ENCODE data around the gene RBM15B. TPM values are rescaled to one million over a fixed set of nuclear protein-coding genes. Genes with fewer than 3 reads are reported as not detected.
"Not testable (repeated sequence)": the region's sequence is repeated elsewhere in the genome, so short reads cannot be mapped to it uniquely, and the experiment has no call there.

RBM15B gene
- total RNA-seq, 1 donor from 2014 or later, result 24.3 TPM

DNA sequence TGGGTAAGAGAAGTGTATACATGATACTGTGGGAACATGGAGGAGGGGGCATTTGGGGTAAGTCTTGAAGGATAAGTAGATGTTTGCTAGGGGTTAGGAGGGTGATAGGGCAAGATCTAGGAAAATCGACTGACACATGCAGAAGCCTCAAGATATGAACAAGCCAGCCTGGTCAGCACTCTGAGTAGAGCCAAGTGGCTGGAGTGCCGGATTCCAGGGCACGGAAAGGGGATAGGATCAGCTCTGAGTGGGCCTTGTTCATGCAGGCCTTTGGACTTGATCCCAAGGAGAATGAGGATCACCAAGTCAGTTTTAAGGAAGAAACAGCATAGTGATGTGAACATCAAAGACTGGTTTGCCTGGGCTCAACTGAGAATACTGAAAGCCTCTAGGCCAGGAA, 30.3 kb upstream of the RBM15B start:
- H3K36me3 ChIP-seq, result no peaks in the 10 kb centered on the region
- H3K9me3 ChIP-seq, result no peaks in the 10 kb centered on the region
- no peaks in the 10 kb centered on the region for H3K27me3 ChIP-seq (ENCODE audit: low read depth)
- H3K4me1 ChIP-seq, result no peaks in the 10 kb centered on the region
- H3K4me3 ChIP-seq, result no peak overlapping the region
- ATAC-seq, result peak in 1 of 2 donors; percentile 10
- DNase-seq, result no peak
- intact Hi-C loops (cut with DNase I), result no loop called here
- TF ChIP-seq, protein P1, sequence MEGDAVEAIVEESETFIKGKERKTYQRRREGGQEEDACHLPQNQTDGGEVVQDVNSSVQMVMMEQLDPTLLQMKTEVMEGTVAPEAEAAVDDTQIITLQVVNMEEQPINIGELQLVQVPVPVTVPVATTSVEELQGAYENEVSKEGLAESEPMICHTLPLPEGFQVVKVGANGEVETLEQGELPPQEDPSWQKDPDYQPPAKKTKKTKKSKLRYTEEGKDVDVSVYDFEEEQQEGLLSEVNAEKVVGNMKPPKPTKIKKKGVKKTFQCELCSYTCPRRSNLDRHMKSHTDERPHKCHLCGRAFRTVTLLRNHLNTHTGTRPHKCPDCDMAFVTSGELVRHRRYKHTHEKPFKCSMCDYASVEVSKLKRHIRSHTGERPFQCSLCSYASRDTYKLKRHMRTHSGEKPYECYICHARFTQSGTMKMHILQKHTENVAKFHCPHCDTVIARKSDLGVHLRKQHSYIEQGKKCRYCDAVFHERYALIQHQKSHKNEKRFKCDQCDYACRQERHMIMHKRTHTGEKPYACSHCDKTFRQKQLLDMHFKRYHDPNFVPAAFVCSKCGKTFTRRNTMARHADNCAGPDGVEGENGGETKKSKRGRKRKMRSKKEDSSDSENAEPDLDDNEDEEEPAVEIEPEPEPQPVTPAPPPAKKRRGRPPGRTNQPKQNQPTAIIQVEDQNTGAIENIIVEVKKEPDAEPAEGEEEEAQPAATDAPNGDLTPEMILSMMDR (IDR thresholded peaks at IDR 0.05), result no peak
- no peak overlapping the region for H3K27ac ChIP-seq

DNA sequence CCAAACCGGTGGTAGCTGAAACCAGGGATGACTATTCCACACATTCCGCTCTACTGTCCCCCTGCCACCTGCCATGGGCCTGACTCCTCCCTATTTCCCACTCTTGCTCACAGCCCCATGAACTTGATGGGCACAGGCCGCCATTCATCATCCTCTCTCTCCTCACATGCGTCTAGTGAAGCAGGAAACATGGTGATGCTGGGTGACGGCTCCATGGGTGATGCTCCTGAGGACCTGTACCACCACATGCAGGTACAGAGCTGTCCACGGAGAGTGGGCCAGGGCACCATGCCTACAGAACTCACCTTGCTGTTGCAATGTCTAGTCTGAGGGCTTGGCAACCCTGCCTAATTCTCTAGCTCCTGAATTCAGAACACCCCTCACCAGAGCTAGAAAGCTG, 29.3 kb upstream of the RBM15B start:
- TF ChIP-seq, protein P1 (IDR thresholded peaks at IDR 0.05), result no peak
- ATAC-seq, result no peak
- intact Hi-C loops (cut with DNase I), result no loop called here
- no peak overlapping the region for H3K27ac ChIP-seq
- H3K9me3 ChIP-seq, result no peaks in the 10 kb centered on the region
- H3K27me3 ChIP-seq (ENCODE audit: low read depth), result no peaks in the 10 kb centered on the region
- no peak overlapping the region for H3K4me3 ChIP-seq
- DNase-seq, result no peak
- H3K36me3 ChIP-seq, result no peaks in the 10 kb centered on the region
- no peaks in the 10 kb centered on the region for H3K4me1 ChIP-seq

DNA sequence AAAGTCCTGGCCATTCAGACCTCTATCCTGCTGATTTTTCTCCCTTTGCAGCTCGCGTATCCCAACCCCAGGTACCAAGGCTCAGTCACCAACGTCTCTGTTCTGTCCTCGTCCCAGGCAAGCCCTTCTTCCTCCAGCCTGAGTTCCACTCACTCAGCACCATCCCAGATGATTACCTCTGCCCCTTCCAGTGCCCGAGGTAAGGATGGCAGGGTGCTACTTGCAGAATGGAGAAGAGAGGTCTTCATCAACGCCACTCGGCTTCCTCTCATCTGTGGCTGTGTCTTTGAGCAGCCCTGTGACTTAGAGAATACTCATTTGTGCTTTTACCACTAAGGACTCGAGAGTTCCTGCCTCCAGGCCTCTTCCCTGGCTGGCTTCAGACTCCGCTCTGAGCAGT, 28.6 kb upstream of the RBM15B start:
- H3K27me3 ChIP-seq (ENCODE audit: low read depth), result no peaks in the 10 kb centered on the region
- H3K27ac ChIP-seq, result no peak overlapping the region
- TF ChIP-seq, protein P1 (IDR thresholded peaks at IDR 0.05), result no peak
- DNase-seq (no peak), ATAC-seq (no peak)
- no peaks in the 10 kb centered on the region for H3K9me3 ChIP-seq
- H3K36me3 ChIP-seq, result no peaks in the 10 kb centered on the region
- intact Hi-C loops (cut with DNase I), result no loop called here
- H3K4me3 ChIP-seq, result no peak overlapping the region
- no peaks in the 10 kb centered on the region for H3K4me1 ChIP-seq

DNA sequence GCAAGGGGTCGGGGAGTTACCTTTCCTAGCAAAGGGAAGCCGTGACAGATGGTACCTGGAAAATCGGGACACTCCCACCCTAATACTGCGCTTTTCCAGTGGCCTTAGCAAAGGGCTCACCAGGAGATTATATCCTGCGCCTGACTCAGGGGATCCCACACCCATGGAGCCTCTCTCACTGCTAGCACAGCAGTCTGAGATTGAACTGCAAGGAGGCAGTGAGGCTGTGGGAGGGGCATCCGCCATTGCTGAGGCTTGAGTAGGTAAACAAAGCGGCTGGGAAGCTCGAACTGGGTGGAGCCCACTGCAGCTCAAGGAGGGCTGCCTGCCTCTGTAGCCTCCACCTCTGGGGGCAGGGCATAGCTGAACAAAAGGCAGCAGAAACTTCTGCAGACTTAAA, 22.8 kb upstream of the RBM15B start:
- H3K9me3 ChIP-seq; H3K27ac ChIP-seq; H3K4me1 ChIP-seq; DNase-seq; H3K36me3 ChIP-seq; ATAC-seq; intact Hi-C loops (cut with DNase I); H3K4me3 ChIP-seq; H3K27me3 ChIP-seq (ENCODE audit: low read depth): not testable (repeated sequence)

DNA sequence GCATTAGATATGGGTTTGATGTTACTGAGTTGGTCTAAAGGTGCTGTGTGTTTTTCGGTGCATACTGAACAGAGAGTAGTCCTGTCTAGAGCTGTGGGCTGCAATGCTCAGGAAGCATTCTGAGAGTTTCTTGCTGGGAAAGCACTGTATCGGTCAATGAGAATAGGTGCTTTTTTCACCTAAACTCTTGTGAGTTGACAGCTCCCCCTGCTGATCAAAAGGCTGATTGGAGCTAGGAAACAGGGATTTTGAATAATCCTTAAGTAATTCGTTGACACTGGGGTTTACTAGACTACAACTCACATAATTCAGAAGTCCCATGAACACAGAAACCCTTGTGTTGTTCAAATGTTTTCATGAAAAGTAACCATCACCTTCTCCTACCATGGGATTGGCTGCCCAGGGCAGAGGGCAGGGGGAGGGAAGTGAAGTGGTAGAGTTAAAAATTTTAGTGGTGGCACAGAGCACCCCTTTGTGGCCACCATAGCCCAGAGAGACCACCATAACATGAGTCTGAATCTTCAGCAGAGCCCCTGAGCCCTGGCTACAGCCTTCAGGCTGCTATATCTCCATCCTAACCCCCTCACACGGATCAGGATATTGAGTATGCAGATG, 19.0 kb upstream of the RBM15B start:
- no peak overlapping the region for H3K27ac ChIP-seq
- no peaks in the 10 kb centered on the region for H3K36me3 ChIP-seq
- DNase-seq, result no peak
- peaks cover 8% of the 10 kb centered on the region for H3K27me3 ChIP-seq (ENCODE audit: low read depth)
- intact Hi-C loops (cut with DNase I), result no loop called here
- no peak overlapping the region for H3K4me3 ChIP-seq
- H3K9me3 ChIP-seq, result no peaks in the 10 kb centered on the region
- peak; percentile 51 to 59 for ATAC-seq
- no peaks in the 10 kb centered on the region for H3K4me1 ChIP-seq
- TF ChIP-seq, protein P1 (IDR thresholded peaks at IDR 0.05), result peak; percentile 63

DNA sequence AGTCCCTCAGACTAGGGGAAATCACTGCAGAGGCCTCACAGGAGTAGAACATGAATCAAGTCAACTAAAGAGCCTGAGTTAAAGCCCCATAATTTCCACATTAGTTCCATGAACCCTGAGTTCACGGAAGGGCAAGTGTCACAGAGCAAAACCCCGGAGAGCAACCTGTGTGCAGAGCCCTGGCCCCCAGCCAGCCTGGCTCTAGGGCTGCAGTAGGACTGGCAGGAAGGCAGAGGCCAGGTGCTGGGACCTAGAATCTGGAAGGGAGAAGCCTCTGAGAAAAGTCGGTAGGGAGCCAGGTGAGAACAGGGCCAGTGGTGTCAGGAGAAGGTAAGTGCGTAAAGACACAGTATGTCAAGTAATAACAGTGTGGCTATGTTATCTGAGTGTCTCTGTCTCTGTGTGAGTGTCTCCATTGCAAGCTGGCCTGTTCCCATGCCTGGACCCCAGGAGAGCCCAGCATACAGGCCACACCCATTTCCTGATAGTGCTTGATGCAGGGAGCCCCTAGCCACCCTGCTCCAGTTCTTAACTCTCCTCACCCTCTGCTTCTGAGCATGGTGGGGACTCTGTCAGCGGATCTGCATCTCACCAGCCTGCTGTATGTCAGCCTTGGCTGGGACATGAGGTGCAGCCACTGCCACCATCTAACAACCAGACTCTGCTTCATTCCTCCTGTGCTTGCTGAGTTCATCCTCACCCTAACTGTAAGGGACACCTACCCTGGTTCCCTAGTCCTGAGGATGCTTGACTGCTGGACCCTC, 17.2 kb upstream of the RBM15B start:
- TF ChIP-seq, protein P1 (IDR thresholded peaks at IDR 0.05), result no peak
- Histone ChIP-seq H3K36me3 (no peaks in the 10 kb centered on the region), H3K27me3 (ENCODE audit: low read depth) (peaks cover 8% of the 10 kb centered on the region), H3K27ac (no peak overlapping the region), H3K4me1 (no peaks in the 10 kb centered on the region), H3K4me3 (no peak overlapping the region), H3K9me3 (no peaks in the 10 kb centered on the region)
- ATAC-seq (no peak), DNase-seq (no peak)
- intact Hi-C loops (cut with DNase I), result no loop called here

All from lower lobe of right lung (tissue), 2 donors.